HL-60 (cell line): Measurements from ENCODE around the gene CELF1.

Experiments
- DNase-seq, 2 experiments: peaks; one replicate each; pipeline ENCODE4 v3.0.0-alpha.2; 2010 to 2020; ENCODE audit warnings: low read depth in 1 of 2, low spot score in 1 of 2
- H3K27ac ChIP-seq: fragments of 250-450 bp; sonication (Bioruptor Pico); replicated peaks from 2 replicates; pipeline ENCODE4 v1.5.1; 2020; ENCODE audit warnings: mild to moderate bottlenecking, moderate library complexity
- H3K27me3 ChIP-seq: fragments of 250-450 bp; sonication (Bioruptor Pico); 2 replicates; pipeline ENCODE4 v1.5.1; 2021; ENCODE audit warnings: mild to moderate bottlenecking, moderate library complexity; ENCODE audit not compliant: insufficient read depth, poor library complexity, severe bottlenecking
- H3K4me3 ChIP-seq: replicated peaks from 2 replicates; pipeline ENCODE4 v1.5.1; 2011; ENCODE audit warnings: mild to moderate bottlenecking, control low read depth, low read length; ENCODE audit not compliant: insufficient read depth
- CTCF ChIP-seq: IDR thresholded peaks from one replicate; pipeline ENCODE4 v1.5.1; 2011; ENCODE audit warnings: low read length, control low read depth, inconsistent platforms; ENCODE audit not compliant: insufficient read depth
- GABPA ChIP-seq: IDR thresholded peaks from 2 replicates; pipeline ENCODE4 v1.6.1; 2012; ENCODE audit warnings: low read depth
- POLR2AphosphoS5 ChIP-seq: IDR thresholded peaks from 2 replicates; pipeline ENCODE4 v1.6.1; 2012; ENCODE audit warnings: low read depth
- REST ChIP-seq: IDR thresholded peaks from 2 replicates; pipeline ENCODE4 v1.6.1; 2012; ENCODE audit warnings: low read depth; ENCODE audit not compliant: insufficient replicate concordance
- SPI1 ChIP-seq: IDR thresholded peaks from 2 replicates; pipeline ENCODE4 v1.6.1; 2012; ENCODE audit warnings: low read depth, mild to moderate bottlenecking, borderline replicate concordance

The CELF1 gene

GRCh38 chr11:47523490-47524225, 29.3 kb downstream of the CELF1 start:
- TF ChIP-seq REST: no peak
- no peak for TF ChIP-seq SPI1
- TF ChIP-seq POLR2AphosphoS5: no peak
- no peak for TF ChIP-seq GABPA
- TF ChIP-seq CTCF: no peak
- Histone ChIP-seq H3K27ac (peak overlapping the region; percentile 17; the same call in 1 of the 2 replicates), H3K4me3 (no peak overlapping the region), H3K27me3 (no peaks in the 10 kb centered on the region)
- no peak for DNase-seq

- DNase-seq: no peak
- Histone ChIP-seq H3K4me3 (no peak overlapping the region), H3K27me3 (no peaks in the 10 kb centered on the region), H3K27ac (no peak overlapping the region; the same call in 1 of the 2 replicates)
- no peak for TF ChIP-seq GABPA
- no peak for TF ChIP-seq REST
- no peak for TF ChIP-seq POLR2AphosphoS5
- TF ChIP-seq CTCF: no peak
- TF ChIP-seq SPI1: no peak
These were observed 34.5 kb downstream of the CELF1 start for GRCh38 chr11:47518212-47518964.

GRCh38 chr11:47516984-47517853, 35.7 kb downstream of the CELF1 start:
- TF ChIP-seq REST (no peak), GABPA (no peak), CTCF (no peak), POLR2AphosphoS5 (no peak), SPI1 (no peak)
- Histone ChIP-seq H3K27me3 (no peaks in the 10 kb centered on the region), H3K27ac (no peak overlapping the region)

More at GRCh38 chr11:47516984-47517853, 35.7 kb downstream of the CELF1 start:
- no peak overlapping the region for H3K4me3 ChIP-seq
- no peak for DNase-seq
